BJ (cell line): ENCODE results near the gene UBAC2. TPM values are rescaled to one million over a fixed set of nuclear protein-coding genes. Genes with fewer than 3 reads are reported as not detected.
"Not testable (repeated sequence)": the region's sequence is repeated elsewhere in the genome, so short reads cannot be mapped to it uniquely, and the experiment has no call there.

ENCODE experiments used
- CTCF ChIA-PET: fragments of 350-600 bp; formaldehyde crosslinking; extraction: SDS; loops from one replicate; lab custom pipeline; 2021; ENCODE audit warnings: antibody characterized with exemption, inconsistent platforms; lab: Yijun Ruan, JAX
- POLR2A ChIA-PET: fragments of 300-600 bp; sonication (Branson Sonifier 250); formaldehyde crosslinking; extraction: SDS; loops from one replicate; lab custom pipeline; 2021; ENCODE audit warnings: antibody characterized with exemption; lab: Charles Lee
- DNase-seq: peaks from one replicate; pipeline ENCODE4 v3.0.0-alpha.2; 2011; ENCODE audit warnings: low read depth
- H3K27me3 ChIP-seq: 2 replicates; pipeline ENCODE4 v1.6.0; 2011; ENCODE audit warnings: low read length; ENCODE audit not compliant: control insufficient read depth, insufficient read depth
- H3K36me3 ChIP-seq: 2 replicates; pipeline ENCODE4 v1.5.1; 2011; ENCODE audit warnings: low read length; ENCODE audit not compliant: control insufficient read depth, insufficient read depth
- H3K4me3 ChIP-seq: 2 replicates; pipeline ENCODE4 v1.5.1; 2011; ENCODE audit warnings: low read depth, mild to moderate bottlenecking, control low read depth, low read length
- CTCF ChIP-seq: IDR thresholded peaks from 2 replicates; pipeline ENCODE4 v1.5.1; 2011; ENCODE audit warnings: low read depth, mild to moderate bottlenecking, control low read depth, inconsistent platforms, low read length, moderate library complexity; ENCODE audit not compliant: insufficient read depth
- polyA plus RNA-seq: library from polyadenylated mRNA; depleted of rRNA; stranded (reverse); fragments of >200 nt; gene quantifications from 2 replicates; pipeline ENCODE4 v1.2.3, GENCODE V29; 2011

Gene UBAC2
- polyA plus RNA-seq, 1 experiment, result 84.7 TPM

- H3K36me3 ChIP-seq, result no peaks in the 10 kb centered on the region
- no peak overlapping the region for H3K4me3 ChIP-seq
- no peaks in the 10 kb centered on the region for H3K27me3 ChIP-seq
- DNase-seq, result no peak
- TF ChIP-seq CTCF, result no peak
- ChIA-PET POLR2A (no interaction called here), CTCF (no interaction called here)
These were observed 27.4 kb downstream of the UBAC2 start for GRCh38 chr13:99227909-99228688.

GRCh38 chr13:99228737-99229691 lies 28.4 kb downstream of the UBAC2 start:
- ChIA-PET POLR2A (no interaction called here), CTCF (no interaction called here)
- H3K36me3 ChIP-seq, result no peaks in the 10 kb centered on the region
- no peaks in the 10 kb centered on the region for H3K27me3 ChIP-seq
- no peak for TF ChIP-seq CTCF
- peak; percentile 84 for DNase-seq
- peak overlapping the region; percentile 0; the same call in 1 of the 2 replicates for H3K4me3 ChIP-seq

- CTCF ChIA-PET, result interaction anchor here (1.3 to 1.4 kb wide), 2 partner anchors 25 to 206 kb away, joined by 4 to 8 read pairs; no protein-coding TSS in a partner anchor
- POLR2A ChIA-PET, result interaction anchor here (0.6 kb wide), 1 partner anchor 347 kb away, joined by 3 read pairs; no protein-coding TSS in a partner anchor
- not testable (repeated sequence) for H3K4me3 ChIP-seq, DNase-seq, H3K27me3 ChIP-seq, H3K36me3 ChIP-seq
These were observed 29.9 kb downstream of the UBAC2 start for GRCh38 chr13:99230588-99230987.

- Histone ChIP-seq H3K4me3 (no peak overlapping the region), H3K36me3 (no peaks in the 10 kb centered on the region), H3K27me3 (no peaks in the 10 kb centered on the region)
- no peak for TF ChIP-seq CTCF
- POLR2A ChIA-PET, result no interaction called here
- no peak for DNase-seq
- CTCF ChIA-PET, result interaction anchor here (1.3 to 1.4 kb wide), 2 partner anchors 25 to 205 kb away, joined by 4 to 8 read pairs; no protein-coding TSS in a partner anchor
These were observed 30.3 kb downstream of the UBAC2 start for GRCh38 chr13:99230991-99231390.

- CTCF ChIA-PET, result interaction anchor here (1.5 kb wide), 1 partner anchor 55 kb away, joined by 4 read pairs; no protein-coding TSS in a partner anchor
- no peak for TF ChIP-seq CTCF
- POLR2A ChIA-PET, result no interaction called here
- Histone ChIP-seq H3K36me3 (no peaks in the 10 kb centered on the region), H3K27me3 (no peaks in the 10 kb centered on the region), H3K4me3 (no peak overlapping the region)
- no peak for DNase-seq
These were observed 31.1 kb downstream of the UBAC2 start for GRCh38 chr13:99231721-99232120.
